Spleen (tissue), 11 donors: ENCODE data around the gene NEDD1. TPM values are rescaled to one million over a fixed set of nuclear protein-coding genes. Genes with fewer than 3 reads are reported as not detected.

Source experiments
- DNase-seq: peaks from one replicate; pipeline ENCODE4 v3.0.0-alpha.2; 2020
- H3K27ac ChIP-seq, 8 donors: fragments of 200-600 bp; sonication (generic) in 7 of 8; 1 replicate in 4 of 8; 2 replicates in 4 of 8; pipeline versions ENCODE4 v1.5.0 to v1.8.0; 2016 to 2021; ENCODE audit warnings: inconsistent platforms in 4 of 8, mild to moderate bottlenecking in 4 of 8, moderate library complexity in 1 of 8
- H3K27me3 ChIP-seq, 7 donors: fragments of 200-600 bp; sonication (generic) in 6 of 7; replicated peaks in 1 of 7; 1 replicate in 4 of 7; 2 replicates in 3 of 7; pipeline versions ENCODE4 v1.5.0 to v1.8.0; 2016 to 2021; ENCODE audit warnings: inconsistent platforms in 3 of 7, mild to moderate bottlenecking in 1 of 7
- H3K36me3 ChIP-seq, 6 donors: fragments of 200-600 bp; sonication (generic) in 5 of 6; 1 replicate in 4 of 6; 2 replicates in 2 of 6; pipeline versions ENCODE4 v1.5.0 to v1.8.0; 2016 to 2021; ENCODE audit warnings: inconsistent platforms in 2 of 6
- H3K4me1 ChIP-seq, 6 donors: fragments of 200-600 bp; sonication (generic) in 5 of 6; 1 replicate in 3 of 6; 2 replicates in 3 of 6; pipeline versions ENCODE4 v1.5.0 to v1.8.0; 2016 to 2021; ENCODE audit warnings: inconsistent platforms in 3 of 6
- H3K4me3 ChIP-seq, 8 donors: fragments of 200-600 bp; sonication (generic) in 7 of 8; 1 replicate in 4 of 8; 2 replicates in 4 of 8; pipeline versions ENCODE4 v1.5.0 to v1.8.0; 2016 to 2021; ENCODE audit warnings: inconsistent platforms in 4 of 8, mild to moderate bottlenecking in 4 of 8, moderate library complexity in 2 of 8
- H3K9me3 ChIP-seq, 8 donors: fragments of 200-600 bp; sonication (generic) in 7 of 8; 1 replicate in 4 of 8; 2 replicates in 4 of 8; pipeline versions ENCODE4 v1.5.0 to v1.8.0; 2016 to 2021; ENCODE audit warnings: inconsistent platforms in 4 of 8
- CTCF ChIP-seq, 11 experiments: fragments of 200-600 bp in 7 of 11; fragments of 450-650 bp in 4 of 11; sonication (generic) in 4 of 11; IDR thresholded peaks in 8 of 11; conservative IDR thresholded peaks in 3 of 11; 1 replicate in 7 of 11; 2 replicates in 4 of 11; pipeline versions ENCODE4 v1.4.0 to v1.8.0; 2016 to 2021; ENCODE audit warnings: antibody characterized with exemption in 11 of 11, inconsistent platforms in 4 of 11, mild to moderate bottlenecking in 1 of 11
- POLR2A ChIP-seq, 3 donors: fragments of 450-650 bp; IDR thresholded peaks; one replicate each; pipeline ENCODE4 v1.5.1; 2017; ENCODE audit warnings: antibody characterized with exemption in 3 of 3, mild to moderate bottlenecking in 1 of 3
- POLR2AphosphoS5 ChIP-seq, 3 donors: sonication (generic); formaldehyde crosslinking; IDR thresholded peaks; one replicate each; pipeline ENCODE4 v1.5.1; 2017; ENCODE audit warnings: antibody characterized with exemption in 3 of 3
- WGBS, 5 donors: extraction: QIAGEN DNeasy Blood & Tissue Kit in 3 of 5; methylation state at CpG; one replicate each; pipeline versions ENCODE4 v1.1.5 to v1.1.7; 2013 to 2018; 5-methylcytosine and 5-hydroxymethylcytosine counted together
- intact Hi-C: fragments of 100-400 bp; cut with DNase I; formaldehyde crosslinking; loops from one replicate; pipeline ENCODE4 v1.15.0; 2023; ENCODE audit warnings: low total_unique reads
- polyA plus RNA-seq, 3 donors: library from polyadenylated mRNA; stranded (reverse); fragments of 200-250 nt; gene quantifications; one replicate each; pipeline ENCODE4 v1.2.1, GENCODE V29; 2013
- total RNA-seq, 7 donors: library from RNA; depleted of rRNA in 3 of 7; stranded (reverse); fragments of >200 nt in 3 of 7; fragmentation: NEBNext Ultra II Directional in 4 of 7; extraction: Animal tissue kit (Norgen Biotek cat#: 25700) in 4 of 7; gene quantifications; one replicate each; pipeline versions ENCODE4 v1.1.0 to v1.2.1, GENCODE V29; 2016 to 2021
- donor health status: healthy with polysubstance abuse.
- donor health status: DM: no; HTN: no; CAD: no; lungs with moderate emphysema.
- donor health status: DM: no; HTN: no; CAD: no.
- donor health status: Bipolar disorder and iron deficiency.
- donor health status: healthy.
- donor health status: DM: no; HTN: no; CAD: no.
- donor health status: DM: yes; HTN: yes; CAD: no.

The NEDD1 gene
- total and polyA plus RNA-seq, 10 donors = 6.0 to 35.2 (median 21.0) TPM

GRCh38 chr12:96883571-96883970 lies 23.5 kb upstream of the NEDD1 start:
- intact Hi-C loops = no loop called here
- H3K4me3 ChIP-seq = no peak overlapping the region
- no peak overlapping the region for H3K27ac ChIP-seq
- H3K27me3 ChIP-seq = no peaks in the 10 kb centered on the region
- no peak for DNase-seq
- WGBS, 5 donors = 94 to 97% (median 96%) methylated on average over 4 of the region's 4 CpGs
- no peaks in the 10 kb centered on the region for H3K36me3 ChIP-seq
- H3K4me1 ChIP-seq = no peaks in the 10 kb centered on the region
- H3K9me3 ChIP-seq = no peaks in the 10 kb centered on the region
- TF ChIP-seq CTCF (IDR thresholded peaks at IDR 0.05 in 8 of 11, conservative IDR thresholded peaks at IDR 0.05 in 3 of 11) = no peak
- TF ChIP-seq POLR2AphosphoS5 (IDR thresholded peaks at IDR 0.05) = no peak
- no peak for TF ChIP-seq POLR2A (IDR thresholded peaks at IDR 0.05)

GRCh38 chr12:96886998-96887677 lies 19.9 kb upstream of the NEDD1 start:
- Histone ChIP-seq H3K4me3 (no peak overlapping the region), H3K4me1 (no peaks in the 10 kb centered on the region), H3K9me3 (no peaks in the 10 kb centered on the region), H3K27ac (no peak overlapping the region), H3K36me3 (no peaks in the 10 kb centered on the region), H3K27me3 (peaks cover 0 to 4% (median 0%) of the 10 kb centered on the region in 7 donors)
- WGBS, 5 donors = 68 to 76% (median 71%) methylated on average over 4 of the region's 4 CpGs
- no peak for DNase-seq
- intact Hi-C loops = no loop called here
- TF ChIP-seq CTCF (IDR thresholded peaks at IDR 0.05 in 8 of 11, conservative IDR thresholded peaks at IDR 0.05 in 3 of 11) (no peak), POLR2A (IDR thresholded peaks at IDR 0.05) (no peak), POLR2AphosphoS5 (IDR thresholded peaks at IDR 0.05) (no peak)

- 36 to 42% (median 37%) methylated on average over 5 of the region's 5 CpGs for WGBS, 5 donors
- Histone ChIP-seq H3K4me1 (no peaks in the 10 kb centered on the region), H3K27ac (no peak overlapping the region), H3K27me3 (peaks cover 0 to 4% (median 0%) of the 10 kb centered on the region in 7 donors), H3K36me3 (no peaks in the 10 kb centered on the region), H3K4me3 (no peak overlapping the region), H3K9me3 (no peaks in the 10 kb centered on the region)
- intact Hi-C loops = no loop called here
- TF ChIP-seq POLR2AphosphoS5 (IDR thresholded peaks at IDR 0.05) = no peak
- no peak for TF ChIP-seq CTCF (IDR thresholded peaks at IDR 0.05 in 8 of 11, conservative IDR thresholded peaks at IDR 0.05 in 3 of 11)
- no peak for TF ChIP-seq POLR2A (IDR thresholded peaks at IDR 0.05)
- DNase-seq = no peak
These were observed 17.7 kb upstream of the NEDD1 start for GRCh38 chr12:96889273-96889933.

GRCh38 chr12:96890331-96890730 lies 16.7 kb upstream of the NEDD1 start:
- TF ChIP-seq CTCF (IDR thresholded peaks at IDR 0.05 in 8 of 11, conservative IDR thresholded peaks at IDR 0.05 in 3 of 11) = no peak
- TF ChIP-seq POLR2AphosphoS5 (IDR thresholded peaks at IDR 0.05) = no peak
- TF ChIP-seq POLR2A (IDR thresholded peaks at IDR 0.05) = no peak
- no peak overlapping the region for H3K4me3 ChIP-seq
- no peaks in the 10 kb centered on the region for H3K36me3 ChIP-seq
- intact Hi-C loops = no loop called here
- no peaks in the 10 kb centered on the region for H3K9me3 ChIP-seq
- peaks cover 0 to 4% (median 0%) of the 10 kb centered on the region in 7 donors for H3K27me3 ChIP-seq
- DNase-seq = no peak
- WGBS, 5 donors = 87 to 95% (median 92%) methylated on average over 2 of the region's 2 CpGs
- H3K4me1 ChIP-seq = no peaks in the 10 kb centered on the region
- H3K27ac ChIP-seq = no peak overlapping the region
